AG08396 (cell line): ENCODE results near the gene TRAP1.

Source experiments
- DNase-seq: peaks from one replicate; pipeline ENCODE4 v3.0.0; 2012; ENCODE audit warnings: low spot score, mixed read lengths

The TRAP1 gene

GRCh38 chr16:3713587-3714242, 3.6 kb downstream of the TRAP1 start:
- no peak for DNase-seq

DNA sequence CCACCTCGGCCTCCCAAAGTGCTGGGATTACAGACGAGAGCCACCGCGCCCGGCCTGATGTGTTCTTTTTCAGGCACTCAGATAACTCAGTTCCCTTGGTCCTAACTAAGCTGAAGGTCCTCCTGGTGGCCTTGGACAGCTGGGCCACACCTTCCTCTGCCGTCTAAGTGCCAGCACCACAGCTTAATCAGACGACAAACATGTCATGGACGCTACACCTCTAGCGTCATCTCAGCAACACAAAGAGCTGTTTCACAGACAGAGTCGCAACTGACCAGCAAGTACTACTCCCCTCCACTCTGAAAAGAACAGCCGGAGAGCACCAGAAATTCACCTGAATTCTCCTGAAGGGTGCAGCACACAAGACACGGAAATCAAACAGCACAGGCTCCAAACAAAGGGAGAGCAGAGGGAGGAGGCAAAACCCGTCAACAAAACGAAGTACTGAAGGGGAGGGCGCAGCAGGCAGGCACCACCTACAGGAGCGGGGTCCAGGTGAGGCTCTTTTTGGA, 4.4 kb downstream of the TRAP1 start:
- DNase-seq: no peak

GRCh38 chr16:3706253-3707012, 10.9 kb downstream of the TRAP1 start:
- no peak for DNase-seq

GRCh38 chr16:3702082-3702481, 15.2 kb downstream of the TRAP1 start:
- DNase-seq: no peak

- DNase-seq: no peak
Measured at GRCh38 chr16:3701531-3701930, 15.8 kb downstream of the TRAP1 start.

GRCh38 chr16:3698941-3699340, 18.4 kb downstream of the TRAP1 start:
- DNase-seq: no peak

DNA sequence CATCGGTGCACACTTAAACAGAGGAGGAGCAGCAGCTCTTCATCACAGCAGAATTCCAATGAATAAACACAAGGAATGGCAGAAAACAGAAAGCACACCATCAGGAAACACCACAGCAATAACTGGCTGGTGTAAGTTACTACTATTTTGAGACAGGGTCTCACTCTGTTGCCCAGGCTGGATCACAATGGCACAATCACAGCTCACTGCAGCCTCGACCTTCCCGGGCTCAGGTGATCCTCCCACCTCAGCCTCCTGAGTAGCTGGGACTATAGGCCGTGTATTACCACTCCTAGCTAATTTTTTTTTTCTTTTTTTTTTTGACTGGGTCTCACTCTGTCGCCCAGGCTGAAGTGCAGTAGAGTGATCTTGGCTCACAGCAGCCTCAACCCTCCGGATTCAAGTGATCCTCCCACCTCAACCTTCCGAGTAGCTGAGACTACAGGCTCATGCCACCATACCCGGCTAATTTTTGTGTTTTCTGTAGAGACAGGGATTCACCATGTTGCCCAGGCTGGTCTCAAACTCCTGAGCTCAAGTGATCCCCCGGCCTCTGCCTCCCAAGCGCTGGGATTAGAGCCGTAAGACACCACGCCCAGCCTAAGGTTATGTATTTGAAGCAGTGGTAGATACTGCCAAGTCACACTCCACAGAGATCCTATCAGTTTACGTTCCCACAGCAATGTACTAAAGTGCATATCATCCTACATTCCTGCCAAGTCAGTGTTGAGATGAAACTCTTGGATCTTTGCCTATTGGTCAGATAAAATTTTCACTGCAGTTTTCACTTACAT, 20.7 kb downstream of the TRAP1 start:
- DNase-seq: no peak

- DNase-seq: no peak
Measured at GRCh38 chr16:3695610-3696369, 21.5 kb downstream of the TRAP1 start.

- DNase-seq: no peak
Measured at GRCh38 chr16:3694051-3694450, 23.3 kb downstream of the TRAP1 start.

DNA sequence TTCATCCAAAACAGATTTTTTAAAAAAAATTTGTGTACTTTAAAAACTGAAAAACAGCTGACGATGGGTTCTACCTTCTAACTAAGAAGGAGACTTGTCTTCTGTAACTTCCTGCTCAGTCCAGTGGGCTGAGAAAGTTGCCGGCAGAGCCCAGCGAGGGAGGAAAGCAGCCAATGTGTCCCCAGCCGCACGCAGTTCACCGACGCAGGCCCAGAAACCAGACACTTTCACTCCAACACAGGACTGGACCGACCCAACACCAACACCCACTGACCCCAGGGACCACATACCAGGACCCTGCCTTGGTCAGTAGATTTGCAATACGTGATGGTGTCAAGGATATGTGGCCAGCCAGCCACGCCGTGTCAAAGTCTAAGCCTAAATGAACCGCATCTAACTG, 25.6 kb downstream of the TRAP1 start:
- no peak for DNase-seq

DNA sequence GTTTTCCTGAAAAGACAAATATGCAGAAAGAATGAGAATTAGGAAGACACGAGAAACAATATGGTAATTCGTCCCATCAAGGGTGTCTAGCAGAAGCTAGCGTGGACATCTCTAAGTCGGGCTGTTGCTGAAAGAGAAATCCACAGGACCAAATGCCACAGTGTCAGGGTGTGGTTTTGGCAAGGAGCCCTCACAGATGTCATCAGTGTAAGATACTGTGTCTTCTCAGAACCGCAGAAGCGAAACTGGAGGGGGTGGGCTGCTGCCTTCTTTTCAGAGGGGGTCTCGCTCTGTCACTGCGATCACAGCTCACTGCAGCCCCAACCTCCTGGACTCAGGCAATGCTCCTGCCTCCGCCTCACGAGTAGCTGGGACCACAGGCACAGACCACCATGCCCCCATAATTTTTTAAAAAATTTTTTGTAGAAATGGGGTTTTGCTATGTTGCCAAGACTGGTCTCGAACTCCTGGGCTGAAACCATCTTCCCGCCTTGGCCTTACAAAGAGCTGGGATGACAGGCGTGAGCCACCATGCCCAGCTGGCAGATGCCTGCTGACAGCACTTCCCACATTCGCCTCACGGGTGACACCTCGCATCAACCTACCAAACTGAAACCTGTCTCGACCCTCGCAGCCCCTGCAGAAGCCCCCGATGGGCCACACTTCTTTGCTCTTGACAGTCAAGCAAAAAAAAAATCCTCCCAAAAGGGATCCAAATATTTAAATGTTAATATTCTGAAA, 26.2 kb downstream of the TRAP1 start:
- no peak for DNase-seq

- peak; percentile 95 for DNase-seq
Measured at GRCh38 chr16:3690470-3690928, 26.8 kb downstream of the TRAP1 start.

DNA sequence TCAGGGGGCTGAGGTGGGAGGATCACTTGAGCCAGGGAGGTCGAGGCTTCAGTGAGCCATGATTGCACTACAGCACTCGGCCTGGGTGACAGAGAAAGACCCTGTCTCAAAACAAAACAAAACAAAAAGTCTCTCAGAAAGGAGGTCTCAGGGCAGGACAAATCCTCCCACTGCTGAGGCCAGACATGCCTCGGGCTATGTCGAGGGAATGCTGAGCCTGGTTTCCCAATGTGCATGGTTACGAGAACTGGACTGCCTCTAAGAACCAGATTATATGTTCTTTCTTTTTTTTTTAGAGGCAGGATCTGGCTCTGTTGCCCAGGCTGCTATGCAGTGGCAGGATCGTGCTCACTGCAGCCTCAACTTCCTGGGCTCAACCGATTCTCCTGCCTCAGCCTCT, 27.6 kb downstream of the TRAP1 start:
- no peak for DNase-seq

DNA sequence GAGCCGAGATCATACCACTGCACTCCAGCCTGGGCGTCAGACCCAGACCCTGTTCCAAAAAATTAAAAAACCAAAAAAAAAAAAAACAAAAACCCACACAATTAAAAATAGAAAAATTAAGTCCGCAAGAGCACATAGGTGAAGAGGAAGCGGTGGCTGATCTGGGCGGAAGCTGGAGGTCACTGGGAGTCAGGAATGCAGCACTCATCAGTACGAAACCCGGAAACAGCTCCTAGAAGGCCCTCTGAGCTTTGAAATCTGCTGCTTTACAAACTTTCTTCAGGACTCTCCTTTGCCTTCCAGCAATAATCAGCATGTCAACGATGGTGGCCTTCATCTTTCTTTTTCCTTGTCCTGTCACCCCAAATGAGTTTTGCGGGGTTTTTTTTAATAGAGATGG, 29.5 kb downstream of the TRAP1 start:
- DNase-seq: no peak

DNA sequence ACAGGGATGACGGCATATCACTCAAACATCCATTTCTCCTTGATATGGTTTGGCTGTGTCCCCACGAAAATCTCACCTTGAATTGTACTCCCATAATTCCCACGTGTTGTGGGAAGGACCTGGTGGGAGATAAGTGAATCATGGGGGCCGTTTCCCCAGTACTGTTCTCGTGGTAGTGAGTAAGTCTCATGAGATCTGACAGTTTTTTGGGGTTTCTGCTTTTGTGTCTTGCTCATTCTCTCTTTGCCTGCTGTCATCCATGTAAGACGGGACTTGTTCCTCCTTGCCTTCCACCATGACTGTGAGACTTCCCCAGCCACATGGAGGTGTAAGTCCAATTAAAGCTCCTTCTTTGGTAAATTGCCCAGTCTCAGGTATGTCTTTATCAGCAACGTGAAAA, 30.3 kb downstream of the TRAP1 start:
- no peak for DNase-seq

GRCh38 chr16:3681206-3681605, 36.1 kb downstream of the TRAP1 start:
- DNase-seq: no peak

DNA sequence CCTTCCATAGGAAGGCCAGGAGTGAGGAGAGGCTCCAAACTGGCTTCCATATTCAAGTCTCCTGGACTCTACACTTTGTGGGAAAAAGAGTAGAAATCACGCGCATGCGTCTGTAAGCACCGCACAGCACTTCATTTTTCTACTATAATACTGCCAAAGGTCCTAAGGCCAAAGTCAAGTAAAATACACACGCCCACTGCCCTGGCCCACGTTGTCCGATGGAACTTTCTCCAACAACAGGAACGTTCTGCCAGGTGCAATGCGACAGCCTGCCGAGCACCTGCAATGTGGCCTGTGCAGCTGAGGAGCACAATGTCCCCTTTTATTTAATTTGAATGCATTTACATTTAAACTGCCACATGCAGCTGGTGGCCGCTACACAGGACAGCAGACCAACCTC, 39.3 kb downstream of the TRAP1 start:
- DNase-seq: no peak

DNA sequence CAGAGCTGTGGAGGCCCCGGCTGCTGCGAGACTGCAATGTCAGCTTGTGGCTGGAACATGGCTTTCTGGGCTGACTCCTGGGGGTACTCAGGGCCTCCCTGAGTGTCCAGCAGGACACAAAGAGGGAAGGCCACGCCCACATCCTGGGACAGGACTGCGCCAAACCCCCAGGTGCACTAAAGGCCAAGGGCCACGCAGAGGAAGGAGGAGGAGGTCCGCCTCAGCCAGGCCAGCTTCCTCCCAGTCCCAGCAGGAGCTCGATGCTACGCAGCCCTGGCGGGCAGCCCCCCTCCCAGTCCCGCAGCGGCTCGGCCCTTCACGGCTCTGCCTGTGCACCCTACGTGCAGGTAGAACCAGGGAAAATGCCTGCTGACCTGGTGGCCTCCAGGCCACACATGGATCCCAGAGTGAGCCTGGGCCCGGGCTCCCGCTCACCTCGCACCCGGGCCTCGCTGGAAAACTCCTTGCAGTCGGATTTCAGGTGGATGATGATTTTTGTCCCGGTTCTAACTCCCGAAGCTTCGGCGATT, 41.7 kb downstream of the TRAP1 start:
- no peak for DNase-seq

GRCh38 chr16:3674513-3675295, 42.6 kb downstream of the TRAP1 start:
- no peak for DNase-seq
